Measurements from ENCODE around the gene BCL2L15. TPM values are rescaled to one million over a fixed set of nuclear protein-coding genes. Genes with fewer than 3 reads are reported as not detected.

The BCL2L15 gene
- total and polyA plus RNA-seq, 11 donors = 0.01 to 0.61 (median 0.14) TPM; not detected in 5

- ATAC-seq (no peak), DNase-seq (no peak)
- intact Hi-C loops (cut with DNase I) = no loop called here
- Histone ChIP-seq H3K27me3 (no peaks in the 10 kb centered on the region), H3K9me3 (peaks cover 0 to 8% (median 0%) of the 10 kb centered on the region in 12 donors), H3K4me3 (no peak overlapping the region), H3K4me1 (no peaks in the 10 kb centered on the region), H3K36me3 (peaks cover 0 to 4% (median 0%) of the 10 kb centered on the region in 9 donors), H3K27ac (no peak overlapping the region)
- WGBS, 4 donors = 72 to 82% (median 77%) methylated on average over 3 of the region's 3 CpGs
- TF ChIP-seq CTCF (IDR thresholded peaks at IDR 0.05) (no peak), POLR2A (IDR thresholded peaks at IDR 0.05) (no peak)
These were observed 37.1 kb downstream of the BCL2L15 start for GRCh38 chr1:113850127-113850796.

GRCh38 chr1:113849072-113849471, 38.3 kb downstream of the BCL2L15 start:
- DNase-seq = no peak
- Histone ChIP-seq H3K4me3 (no peak overlapping the region), H3K9me3 (peaks cover 0 to 8% (median 0%) of the 10 kb centered on the region in 12 donors), H3K4me1 (no peaks in the 10 kb centered on the region), H3K27ac (no peak overlapping the region), H3K36me3 (no peaks in the 10 kb centered on the region), H3K27me3 (no peaks in the 10 kb centered on the region)
- intact Hi-C loops (cut with DNase I) = no loop called here
- no peak for ATAC-seq
- no peak for TF ChIP-seq CTCF (IDR thresholded peaks at IDR 0.05)
- no peak for TF ChIP-seq POLR2A (IDR thresholded peaks at IDR 0.05)

- Histone ChIP-seq H3K4me1 (no peaks in the 10 kb centered on the region), H3K9me3 (peaks cover 0 to 8% (median 0%) of the 10 kb centered on the region in 12 donors), H3K36me3 (no peaks in the 10 kb centered on the region), H3K4me3 (no peak overlapping the region), H3K27me3 (no peaks in the 10 kb centered on the region), H3K27ac (no peak overlapping the region)
- WGBS, 4 donors = 65 to 75% (median 68%) methylated on average over 2 of the region's 2 CpGs
- ATAC-seq (no peak), DNase-seq (no peak)
- intact Hi-C loops (cut with DNase I) = no loop called here
- TF ChIP-seq CTCF (IDR thresholded peaks at IDR 0.05) = no peak
- TF ChIP-seq POLR2A (IDR thresholded peaks at IDR 0.05) = no peak
These were observed 40.9 kb downstream of the BCL2L15 start for GRCh38 chr1:113846391-113847035.

GRCh38 chr1:113836534-113836933, 50.8 kb downstream of the BCL2L15 start:
- WGBS, 4 donors = 93 to 100% (median 95%) methylated on average over 1 of the region's 1 CpG

More at GRCh38 chr1:113836534-113836933, 50.8 kb downstream of the BCL2L15 start:
- Histone ChIP-seq H3K36me3 (peaks cover 0 to 19% (median 0%) of the 10 kb centered on the region in 9 donors), H3K9me3 (no peaks in the 10 kb centered on the region), H3K4me3 (no peak overlapping the region), H3K27me3 (no peaks in the 10 kb centered on the region), H3K27ac (no peak overlapping the region), H3K4me1 (peaks cover 0 to 5% (median 0%) of the 10 kb centered on the region in 12 donors)
- no peak for DNase-seq
- intact Hi-C loops (cut with DNase I) = loop anchor here (2.0 to 10.0 kb wide), 8 partner anchors 66 to 451 kb away; partner anchors contain the start of genes AP4B1 (in 2 of the 10), DCLRE1B (in 1 of the 10) and OLFML3 (in 1 of the 10)
- TF ChIP-seq CTCF (IDR thresholded peaks at IDR 0.05) (no peak), POLR2A (IDR thresholded peaks at IDR 0.05) (no peak)
- no peak for ATAC-seq
